ENCODE measurements around the gene MDGA2. TPM values are rescaled to one million over a fixed set of nuclear protein-coding genes. Genes with fewer than 3 reads are reported as not detected.

The MDGA2 gene
- total RNA-seq (2022; extraction: Qiagen RNA extraction): 0.18 TPM in 1 of 5 replicates, not detected in the others

GRCh38 chr14:47675466-47676314 lies at the start of gene MDGA2:
Gene MDGA2, minus strand, starts transcription at chr14:47675605.

All from A549 treated with Mapracorat at 1 μM for 4 hours (cell line).